ENCODE results near the gene IL4R. TPM values are rescaled to one million over a fixed set of nuclear protein-coding genes. Genes with fewer than 3 reads are reported as not detected.

The IL4R gene
- total and polyA plus RNA-seq, 7 donors, result 16.9 to 177 (median 55.3) TPM

- Histone ChIP-seq H3K27ac (peak overlapping the region in 1 of 4 donors; percentile 46), H3K9me3 (no peaks in the 10 kb centered on the region), H3K4me3 (no peak overlapping the region), H3K36me3 (no peaks in the 10 kb centered on the region), H3K27me3 (no peaks in the 10 kb centered on the region), H3K4me1 (no peaks in the 10 kb centered on the region)
- DNase-seq, result no peak
- TF ChIP-seq POLR2A (IDR thresholded peaks at IDR 0.05) (no peak), POLR2AphosphoS5 (IDR thresholded peaks at IDR 0.05) (no peak), CTCF (IDR thresholded peaks at IDR 0.05) (no peak), EP300 (IDR thresholded peaks at IDR 0.05) (no peak)
- 94% methylated on average over 4 of the region's 4 CpGs for WGBS, 2 donors
- intact Hi-C loops (cut with DNase I), result no loop called here
Observed at GRCh38 chr16:27291722-27292240, 22.0 kb upstream of the IL4R start.

- no peaks in the 10 kb centered on the region for H3K9me3 ChIP-seq
- no peaks in the 10 kb centered on the region for H3K27me3 ChIP-seq
- intact Hi-C loops (cut with DNase I), result no loop called here
- TF ChIP-seq EP300 (IDR thresholded peaks at IDR 0.05) (no peak), POLR2AphosphoS5 (IDR thresholded peaks at IDR 0.05) (no peak), POLR2A (IDR thresholded peaks at IDR 0.05) (no peak), CTCF (IDR thresholded peaks at IDR 0.05) (no peak)
- no peak for DNase-seq
- no peaks in the 10 kb centered on the region for H3K36me3 ChIP-seq
- WGBS, 2 donors, result 58 to 70% methylated on average over 5 of the region's 5 CpGs
- H3K4me3 ChIP-seq, result no peak overlapping the region
- no peaks in the 10 kb centered on the region for H3K4me1 ChIP-seq
- no peak overlapping the region for H3K27ac ChIP-seq
Observed at GRCh38 chr16:27293343-27293742, 20.4 kb upstream of the IL4R start.

- intact Hi-C loops (cut with DNase I), result no loop called here
- no peak overlapping the region for H3K27ac ChIP-seq
- H3K27me3 ChIP-seq, result no peaks in the 10 kb centered on the region
- no peak overlapping the region for H3K4me3 ChIP-seq
- no peaks in the 10 kb centered on the region for H3K9me3 ChIP-seq
- WGBS, 2 donors, result 81 to 96% methylated on average over 5 of the region's 5 CpGs
- TF ChIP-seq EP300 (IDR thresholded peaks at IDR 0.05), result no peak
- no peaks in the 10 kb centered on the region for H3K36me3 ChIP-seq
- H3K4me1 ChIP-seq, result no peaks in the 10 kb centered on the region
- DNase-seq, result no peak
Observed at GRCh38 chr16:27298132-27298531, 15.6 kb upstream of the IL4R start.

GRCh38 chr16:27301236-27301861 is 12.4 kb upstream of the IL4R start:
- Histone ChIP-seq H3K4me3 (no peak overlapping the region), H3K36me3 (no peaks in the 10 kb centered on the region), H3K27me3 (no peaks in the 10 kb centered on the region), H3K4me1 (no peaks in the 10 kb centered on the region), H3K27ac (no peak overlapping the region), H3K9me3 (no peaks in the 10 kb centered on the region)
- DNase-seq, result no peak
- TF ChIP-seq POLR2A (IDR thresholded peaks at IDR 0.05), result no peak
- TF ChIP-seq CTCF (IDR thresholded peaks at IDR 0.05), result no peak
- no peak for TF ChIP-seq EP300 (IDR thresholded peaks at IDR 0.05)
- TF ChIP-seq POLR2AphosphoS5 (IDR thresholded peaks at IDR 0.05), result no peak
- 60 to 64% methylated on average over 3 of the region's 3 CpGs for WGBS, 2 donors
- intact Hi-C loops (cut with DNase I), result no loop called here

GRCh38 chr16:27302126-27302525 is 11.6 kb upstream of the IL4R start:
- Histone ChIP-seq H3K4me1 (no peaks in the 10 kb centered on the region), H3K27me3 (no peaks in the 10 kb centered on the region), H3K9me3 (no peaks in the 10 kb centered on the region), H3K4me3 (no peak overlapping the region), H3K27ac (no peak overlapping the region), H3K36me3 (no peaks in the 10 kb centered on the region)
- intact Hi-C loops (cut with DNase I), result no loop called here
- WGBS, 2 donors, result 86 to 89% methylated on average over 3 of the region's 3 CpGs
- no peak for DNase-seq
- TF ChIP-seq EP300 (IDR thresholded peaks at IDR 0.05), result no peak
- no peak for TF ChIP-seq POLR2A (IDR thresholded peaks at IDR 0.05)
- no peak for TF ChIP-seq CTCF (IDR thresholded peaks at IDR 0.05)
- no peak for TF ChIP-seq POLR2AphosphoS5 (IDR thresholded peaks at IDR 0.05)
